Erythroblast (primary cell): Measurements from ENCODE around the gene NANOS1.

Experiments
- DNase-seq, 2 experiments: peaks; one replicate each; lab custom pipeline; 2025; lab: John Stamatoyannopoulos, UW
- GATA1 ChIP-seq: IDR thresholded peaks from 2 replicates; pipeline ENCODE4 v1.6.1; 2011; ENCODE audit warnings: low read depth, mild to moderate bottlenecking, control low read depth, low read length, moderate library complexity
- POLR2A ChIP-seq: IDR thresholded peaks from 2 replicates; pipeline ENCODE4 v1.6.1; 2011; ENCODE audit warnings: mild to moderate bottlenecking, low read length

The NANOS1 gene, protein sequence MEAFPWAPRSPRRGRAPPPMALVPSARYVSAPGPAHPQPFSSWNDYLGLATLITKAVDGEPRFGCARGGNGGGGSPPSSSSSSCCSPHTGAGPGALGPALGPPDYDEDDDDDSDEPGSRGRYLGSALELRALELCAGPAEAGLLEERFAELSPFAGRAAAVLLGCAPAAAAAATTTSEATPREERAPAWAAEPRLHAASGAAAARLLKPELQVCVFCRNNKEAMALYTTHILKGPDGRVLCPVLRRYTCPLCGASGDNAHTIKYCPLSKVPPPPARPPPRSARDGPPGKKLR

DNA sequence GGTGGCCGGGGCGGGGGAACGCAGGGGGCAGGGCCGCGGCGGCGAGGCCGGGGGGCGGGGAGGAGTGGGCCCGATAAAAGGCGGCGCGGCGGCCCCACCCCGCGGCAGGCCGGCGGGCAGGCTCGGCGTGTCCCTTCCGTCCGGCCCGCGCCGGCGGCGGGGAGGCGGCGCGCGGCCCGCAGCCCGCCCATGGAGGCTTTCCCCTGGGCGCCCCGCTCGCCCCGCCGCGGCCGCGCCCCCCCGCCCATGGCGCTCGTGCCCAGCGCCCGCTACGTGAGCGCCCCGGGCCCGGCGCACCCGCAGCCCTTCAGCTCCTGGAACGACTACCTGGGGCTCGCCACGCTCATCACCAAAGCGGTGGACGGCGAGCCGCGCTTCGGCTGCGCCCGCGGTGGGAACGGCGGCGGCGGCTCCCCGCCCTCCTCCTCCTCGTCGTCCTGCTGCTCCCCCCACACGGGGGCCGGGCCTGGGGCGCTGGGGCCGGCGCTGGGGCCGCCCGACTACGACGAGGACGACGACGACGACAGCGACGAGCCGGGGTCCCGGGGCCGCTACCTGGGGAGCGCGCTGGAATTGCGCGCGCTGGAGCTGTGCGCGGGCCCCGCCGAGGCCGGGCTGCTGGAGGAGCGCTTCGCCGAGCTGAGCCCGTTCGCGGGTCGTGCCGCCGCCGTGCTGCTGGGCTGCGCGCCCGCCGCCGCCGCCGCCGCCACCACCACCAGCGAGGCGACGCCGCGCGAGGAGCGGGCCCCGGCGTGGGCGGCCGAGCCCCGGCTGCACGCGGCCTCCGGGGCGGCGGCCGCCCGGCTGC is at the start of gene NANOS1:
Gene NANOS1, plus strand, starts transcription at position 102 of the 808 bp plus-strand sequence. Its CDS starts 88 bp downstream, at position 190.
- no peak for TF ChIP-seq GATA1
- TF ChIP-seq POLR2A, result no peak

DNA sequence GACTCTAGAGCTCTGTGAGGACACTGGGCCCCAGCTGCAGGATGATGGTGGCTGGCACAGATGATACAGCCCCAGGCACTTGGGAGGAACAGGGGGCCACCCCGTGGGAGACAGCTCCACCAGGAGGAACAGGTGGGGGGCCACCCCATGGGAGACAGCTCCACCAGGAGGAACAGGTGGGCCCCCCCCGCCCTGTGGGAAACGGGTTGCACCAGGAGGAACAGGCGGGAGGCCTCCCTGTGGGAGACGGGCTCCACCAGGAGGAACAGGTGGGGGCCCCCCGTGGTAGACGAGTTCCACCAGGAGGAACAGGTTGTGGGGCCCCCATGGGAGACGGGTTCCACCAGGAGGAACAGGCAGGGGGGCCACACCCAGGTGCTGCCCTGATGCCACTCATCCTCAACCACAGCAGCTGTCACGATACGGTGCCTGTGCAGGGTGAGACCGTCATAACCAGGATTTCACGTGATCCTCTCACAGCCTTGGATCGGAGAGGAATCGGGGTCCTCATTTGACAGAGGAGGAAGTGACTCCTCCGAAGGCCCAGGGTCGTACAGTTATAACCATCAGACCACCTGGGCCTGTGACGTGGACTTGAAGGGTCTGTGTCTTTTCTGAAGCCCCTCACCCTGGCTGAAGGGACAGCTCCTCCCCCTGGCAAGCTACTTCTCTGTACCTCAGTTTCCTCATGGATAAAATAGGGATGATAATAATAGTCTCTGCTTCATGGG is 49.2 kb upstream of the NANOS1 start:
- TF ChIP-seq POLR2A, result no peak
- no peak for TF ChIP-seq GATA1
- no peak for DNase-seq

More for the DNA sequence above, at the start of gene NANOS1:
- no peak for DNase-seq

DNA sequence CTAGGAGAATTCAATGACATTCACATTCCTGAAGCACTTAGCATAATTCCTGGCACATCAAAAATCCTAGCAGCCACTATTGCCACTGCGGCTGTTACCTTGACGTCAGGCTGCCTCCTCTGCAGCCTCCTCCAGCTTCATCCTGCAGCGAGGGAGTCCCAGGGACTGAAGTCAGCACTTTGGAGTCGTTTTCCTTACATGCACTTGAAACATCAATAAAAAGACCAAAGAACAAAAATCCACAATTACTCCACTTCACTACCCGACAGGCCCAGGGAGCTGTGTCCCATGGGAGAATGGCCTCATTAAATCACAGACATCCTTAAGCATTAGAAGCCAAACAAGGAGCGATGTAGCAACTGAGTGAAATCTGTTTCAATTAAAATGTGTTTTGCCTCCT is 48.6 kb upstream of the NANOS1 start:
- no peak for TF ChIP-seq GATA1
- TF ChIP-seq POLR2A, result no peak
- no peak for DNase-seq

DNA sequence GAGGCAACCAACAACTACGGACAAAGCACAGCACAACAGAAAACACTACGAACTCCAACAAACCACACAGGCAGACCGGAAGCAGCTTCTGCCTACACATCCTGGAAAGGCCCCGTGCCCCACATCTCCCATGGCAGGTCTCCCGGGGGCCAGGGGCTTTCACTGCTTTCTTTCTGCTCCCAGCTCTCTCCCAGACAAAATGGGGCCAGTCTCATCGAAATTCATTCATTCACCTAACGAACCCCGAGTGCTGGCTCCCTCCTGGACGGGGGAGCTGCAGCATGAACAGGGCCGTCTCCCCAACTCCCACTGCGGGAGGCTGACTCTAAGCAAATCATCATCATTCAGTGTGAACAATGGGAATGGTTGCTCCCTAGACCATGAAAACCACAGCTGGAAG is 47.6 kb upstream of the NANOS1 start:
- DNase-seq, result no peak
- TF ChIP-seq GATA1 (no peak), POLR2A (no peak)

DNA sequence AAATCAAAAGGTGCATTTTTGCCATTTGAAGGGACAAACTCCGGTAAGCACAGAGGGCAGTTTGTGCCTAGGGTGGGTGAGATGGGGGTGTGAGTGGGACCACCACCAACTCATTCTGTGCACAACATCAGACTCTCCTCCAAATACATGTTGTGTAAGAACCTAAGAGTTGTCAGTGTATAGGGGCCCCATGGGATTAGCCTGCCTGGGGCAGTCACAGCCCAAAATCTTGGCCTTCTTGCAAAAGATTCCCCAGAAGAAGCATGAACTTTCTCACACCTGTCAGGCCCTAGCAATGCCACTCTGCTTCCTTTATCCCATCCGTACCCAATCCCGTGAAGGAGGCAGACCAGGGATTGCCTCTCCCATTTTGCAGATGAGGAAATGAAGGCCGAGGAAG is 47.1 kb upstream of the NANOS1 start:
- TF ChIP-seq GATA1, result no peak
- TF ChIP-seq POLR2A, result no peak
- no peak for DNase-seq

DNA sequence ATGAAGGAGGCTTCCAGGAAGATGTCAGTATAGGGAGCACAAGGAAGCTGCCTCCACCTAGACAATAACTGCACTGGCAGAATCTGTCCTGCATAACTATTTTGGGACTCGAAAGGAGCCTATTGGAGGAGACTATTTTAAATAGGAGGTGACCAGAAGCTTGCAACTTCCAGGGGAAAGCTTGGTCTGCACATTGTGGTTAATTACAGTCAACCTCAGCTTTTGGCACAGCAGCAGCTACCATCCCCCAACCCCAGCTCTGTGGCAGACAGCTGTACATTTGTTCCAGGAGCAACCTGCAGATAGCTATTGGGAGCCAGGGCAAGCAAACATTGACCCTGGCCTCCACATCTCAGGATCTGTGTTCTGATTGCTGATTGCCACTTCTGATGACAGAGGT is 46.3 kb upstream of the NANOS1 start:
- DNase-seq, result no peak

DNA sequence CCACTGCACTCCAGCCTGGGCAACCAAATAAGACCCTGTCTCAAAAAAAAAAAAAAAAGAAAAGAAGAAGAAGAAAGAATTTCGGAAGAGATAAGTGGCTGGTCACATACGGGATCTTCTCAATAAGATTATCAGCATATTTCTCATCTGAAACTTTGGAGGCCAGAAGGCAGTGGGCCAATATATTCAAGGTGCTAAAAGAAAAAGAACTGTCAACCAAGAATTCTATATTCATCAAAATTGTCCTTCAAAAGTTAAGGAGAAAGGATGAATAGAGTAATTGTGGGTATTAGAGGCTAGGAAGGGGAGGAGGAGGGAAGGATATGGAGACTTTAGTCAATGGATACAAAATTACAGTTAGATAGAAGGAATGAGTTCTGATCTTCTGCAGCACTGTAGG is 43.9 kb upstream of the NANOS1 start:
- no peak for DNase-seq
- TF ChIP-seq POLR2A (no peak), GATA1 (no peak)

More for the DNA sequence above, 46.3 kb upstream of the NANOS1 start:
- no peak for TF ChIP-seq GATA1
- no peak for TF ChIP-seq POLR2A

DNA sequence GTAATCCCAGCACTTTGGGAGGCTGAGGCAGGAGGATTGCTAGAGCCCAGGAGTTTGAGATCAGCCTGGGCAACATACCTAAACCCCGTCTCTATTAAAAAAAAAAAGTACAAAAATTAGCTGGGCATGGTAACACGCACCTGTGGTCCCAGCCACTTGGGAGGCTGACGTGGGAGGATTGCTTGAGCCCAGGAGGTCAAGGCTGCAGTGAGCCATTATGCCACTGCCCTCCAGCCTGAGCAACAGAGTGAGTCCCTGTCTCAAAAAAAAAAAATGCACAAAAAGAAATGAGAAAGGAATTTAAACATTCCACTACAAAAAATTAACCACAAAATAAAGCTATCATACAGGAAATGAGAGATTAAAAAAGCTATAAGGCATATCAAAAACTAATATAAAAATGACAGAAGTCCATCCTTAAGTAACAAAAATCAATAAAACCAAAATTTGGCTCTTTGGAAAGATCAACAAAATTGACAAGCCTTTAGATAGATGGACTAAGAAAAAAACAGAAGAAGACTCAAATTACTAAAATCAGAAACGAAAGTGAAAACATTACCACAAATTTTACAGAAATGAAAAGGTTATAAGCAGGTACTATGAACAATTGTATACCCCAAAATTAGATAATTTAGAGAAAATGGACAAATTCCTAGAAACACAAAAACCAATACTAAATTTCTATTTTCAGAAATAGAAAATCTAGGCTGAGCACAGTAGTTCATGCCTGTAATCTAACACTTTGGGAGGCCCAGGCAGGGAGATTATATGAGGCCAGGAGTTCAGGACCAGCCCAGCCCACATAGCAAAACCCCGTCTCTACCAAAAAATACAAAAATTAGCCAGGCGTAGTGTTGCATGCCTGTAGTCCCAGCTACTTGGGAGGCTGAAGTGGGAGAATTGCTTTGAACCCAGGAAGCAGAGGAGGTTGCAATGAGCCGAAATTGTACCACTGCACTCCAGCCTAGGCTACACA is 42.4 kb upstream of the NANOS1 start:
- DNase-seq, result no peak

DNA sequence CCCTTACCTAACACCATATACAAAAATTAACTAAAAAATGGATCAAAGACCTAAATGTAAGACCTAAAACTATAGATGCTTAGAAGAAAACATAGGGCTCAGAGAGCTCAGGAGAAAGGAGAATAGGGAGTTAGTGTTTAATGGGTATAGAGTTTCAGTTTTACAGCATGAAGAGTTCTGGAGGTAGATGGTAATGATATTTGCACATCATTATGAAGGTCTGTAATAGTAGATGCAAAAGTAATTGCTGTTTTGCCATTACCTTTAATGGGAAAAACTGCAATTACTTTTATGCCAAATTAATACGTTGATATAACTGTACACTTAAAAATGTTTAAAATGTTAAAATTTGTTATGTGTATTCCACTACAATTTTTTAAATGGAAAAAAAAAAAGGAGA is 39.2 kb upstream of the NANOS1 start:
- no peak for DNase-seq
- TF ChIP-seq GATA1 (no peak), POLR2A (no peak)

More for the DNA sequence above, 42.4 kb upstream of the NANOS1 start:
- no peak for TF ChIP-seq GATA1
- TF ChIP-seq POLR2A, result no peak

DNA sequence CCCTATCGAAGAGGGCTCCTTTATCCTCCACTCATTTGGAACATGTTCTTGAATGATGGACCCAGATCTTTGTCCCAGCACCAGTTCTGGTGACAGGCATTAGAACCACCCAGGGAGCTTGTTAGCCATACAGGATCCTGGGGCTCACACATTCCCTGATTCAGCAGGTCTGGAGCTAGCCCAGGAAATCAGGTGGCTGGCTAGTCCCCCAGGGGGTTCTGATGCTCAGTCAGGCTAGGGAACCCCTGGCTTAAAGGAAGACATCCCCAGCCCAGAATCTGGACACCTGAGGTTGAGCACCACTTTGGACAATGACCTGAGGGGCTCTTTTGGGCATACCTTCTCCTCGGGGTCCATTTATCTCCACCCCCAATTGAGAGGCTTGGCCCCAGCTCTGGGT is 37.0 kb upstream of the NANOS1 start:
- DNase-seq, result no peak

DNA sequence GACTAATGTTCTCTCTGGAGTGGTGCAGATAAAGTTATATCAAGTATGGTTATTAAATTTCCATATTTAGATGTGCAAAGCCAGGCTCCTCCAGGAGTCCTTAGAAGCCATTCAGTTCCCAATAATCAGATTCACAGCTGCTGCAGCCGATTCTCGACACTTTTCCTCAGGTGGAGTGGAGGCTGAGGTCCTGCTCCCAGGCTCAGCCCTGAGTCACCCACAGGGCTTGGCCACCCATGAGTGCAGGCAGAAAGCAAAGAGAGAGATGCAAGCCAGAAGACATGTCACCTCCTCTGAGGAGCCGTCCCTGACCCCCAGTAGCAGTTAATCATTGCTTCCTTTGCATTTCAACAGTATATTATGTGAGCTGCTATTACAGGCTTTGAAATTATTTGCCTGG is 36.3 kb upstream of the NANOS1 start:
- TF ChIP-seq GATA1, result no peak
- TF ChIP-seq POLR2A, result no peak
- no peak for DNase-seq

More for the DNA sequence above, 37.0 kb upstream of the NANOS1 start:
- no peak for TF ChIP-seq GATA1
- TF ChIP-seq POLR2A, result no peak

DNA sequence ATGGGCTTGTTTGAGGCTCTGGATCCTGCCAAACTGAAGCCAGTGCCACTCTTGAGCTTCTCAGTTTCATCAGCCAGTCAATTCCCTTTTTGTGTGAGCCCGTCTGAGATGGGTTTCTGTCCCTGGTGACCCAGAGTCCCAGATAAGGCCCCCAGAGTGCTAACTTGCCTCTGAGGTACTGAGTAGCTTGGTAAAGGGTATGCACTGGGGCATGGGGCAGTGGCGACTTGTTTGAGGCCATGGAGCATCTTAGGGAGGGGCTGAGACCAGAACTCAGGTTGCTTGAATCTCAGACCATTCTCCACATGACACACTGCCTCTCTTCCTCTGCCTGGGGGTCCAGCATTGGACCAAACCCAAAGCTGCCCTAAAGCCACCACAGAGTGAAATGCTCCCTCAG is 35.2 kb upstream of the NANOS1 start:
- no peak for DNase-seq
- TF ChIP-seq GATA1 (no peak), POLR2A (no peak)

DNA sequence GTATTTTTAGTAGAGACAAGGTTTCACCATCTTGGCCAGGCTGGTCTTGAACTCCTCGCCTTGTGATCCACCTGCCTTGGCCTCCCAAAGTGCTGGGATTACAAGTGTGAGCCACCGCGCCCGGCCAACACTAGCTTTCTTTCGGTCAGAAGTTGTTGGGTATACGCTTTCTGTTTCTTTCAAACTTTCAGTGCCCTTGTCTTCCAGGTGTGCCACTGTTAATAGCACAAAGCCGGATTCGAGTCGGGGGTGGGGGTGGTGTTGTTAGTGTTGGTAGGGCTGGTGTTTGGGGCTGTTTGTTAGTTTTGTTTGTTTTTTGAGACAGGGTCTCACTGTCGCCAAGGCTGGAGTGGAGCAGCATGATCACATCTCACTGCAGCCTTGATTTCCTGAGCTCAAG is 33.8 kb upstream of the NANOS1 start:
- DNase-seq, result no peak
- TF ChIP-seq POLR2A, result no peak
- no peak for TF ChIP-seq GATA1
